Measurements from ENCODE around the gene LRRC2.

LRRC2 gene

DNA sequence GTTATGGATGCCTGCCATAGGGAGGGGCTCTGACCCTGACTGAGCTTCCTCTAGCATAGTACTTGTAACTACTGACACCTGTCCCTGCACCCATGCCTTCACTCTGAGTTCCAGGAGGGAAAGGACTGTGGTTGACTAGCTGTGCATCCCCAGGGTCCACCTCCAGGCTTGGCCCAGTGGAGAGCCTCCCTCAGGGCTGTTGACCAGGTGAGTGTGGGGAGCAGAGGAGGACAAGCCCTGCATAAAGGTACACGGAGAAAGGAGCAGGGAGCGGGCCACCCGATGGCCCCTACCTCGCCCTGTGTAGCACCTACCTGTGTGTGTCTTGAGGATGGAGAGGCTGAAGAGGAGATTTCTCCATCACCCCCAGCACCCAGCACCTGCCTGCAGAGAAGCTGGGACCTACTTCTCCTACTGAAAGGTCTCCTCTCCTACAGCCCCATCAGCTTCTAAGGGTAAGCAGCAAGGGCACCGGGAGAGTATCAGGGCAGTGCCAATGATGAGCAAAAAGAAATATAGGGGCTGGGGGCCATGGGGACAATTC is 94.7 kb downstream of the LRRC2 start:
- DNase-seq: no peak

DNA sequence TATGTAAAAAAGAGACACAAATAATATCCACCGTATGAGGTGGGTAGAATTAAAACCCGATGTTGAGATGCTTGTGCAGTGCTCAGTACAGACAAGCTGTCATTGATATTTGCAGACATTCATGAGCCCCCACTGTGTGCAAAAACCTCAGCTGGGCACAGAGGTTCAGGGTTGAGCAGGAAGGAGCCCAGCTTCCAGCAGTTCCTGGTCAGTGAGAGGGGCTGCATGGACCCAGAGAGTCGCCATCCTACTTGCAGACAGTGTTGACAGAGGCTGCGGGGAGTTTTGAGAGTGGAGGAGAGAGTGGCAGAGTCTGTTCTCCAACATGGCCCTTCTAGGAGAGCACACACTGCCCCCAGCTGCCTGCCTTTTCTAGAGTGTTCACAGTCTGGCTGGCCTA is 95.3 kb downstream of the LRRC2 start:
- no peak for DNase-seq

DNA sequence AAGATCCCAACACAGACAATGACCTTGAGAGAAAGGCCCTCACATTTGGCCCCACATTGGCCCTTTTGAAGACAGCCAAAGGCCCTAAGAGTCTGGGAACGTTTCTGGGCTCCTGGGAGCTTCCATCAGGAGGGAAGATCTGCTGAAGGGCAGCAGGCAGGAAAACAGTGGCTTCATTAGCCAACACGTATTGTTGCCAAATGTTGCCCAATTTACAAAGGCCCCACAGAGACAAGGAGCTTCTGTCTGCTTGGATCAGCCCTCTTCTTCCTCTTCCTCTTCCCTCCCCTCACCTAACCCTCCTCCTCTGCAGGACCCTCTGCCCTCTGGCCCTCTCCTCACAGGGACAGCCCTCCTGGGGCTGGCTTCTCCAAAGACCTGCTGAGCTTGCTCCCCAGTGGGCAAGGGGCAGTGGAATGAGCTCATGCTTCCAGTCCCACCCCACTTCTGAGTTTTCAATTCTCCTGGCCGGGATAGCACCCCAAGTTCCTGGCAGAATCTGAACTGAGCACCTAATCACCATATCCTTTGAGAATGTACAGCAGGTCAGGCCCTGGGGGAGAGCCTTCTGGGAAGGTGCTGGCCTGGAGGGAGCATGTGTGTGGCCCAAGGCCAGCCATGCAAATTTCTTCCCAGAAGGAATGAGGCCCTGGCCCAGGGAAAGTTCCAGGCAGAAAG is 96.3 kb downstream of the LRRC2 start:
- DNase-seq: no peak

DNA sequence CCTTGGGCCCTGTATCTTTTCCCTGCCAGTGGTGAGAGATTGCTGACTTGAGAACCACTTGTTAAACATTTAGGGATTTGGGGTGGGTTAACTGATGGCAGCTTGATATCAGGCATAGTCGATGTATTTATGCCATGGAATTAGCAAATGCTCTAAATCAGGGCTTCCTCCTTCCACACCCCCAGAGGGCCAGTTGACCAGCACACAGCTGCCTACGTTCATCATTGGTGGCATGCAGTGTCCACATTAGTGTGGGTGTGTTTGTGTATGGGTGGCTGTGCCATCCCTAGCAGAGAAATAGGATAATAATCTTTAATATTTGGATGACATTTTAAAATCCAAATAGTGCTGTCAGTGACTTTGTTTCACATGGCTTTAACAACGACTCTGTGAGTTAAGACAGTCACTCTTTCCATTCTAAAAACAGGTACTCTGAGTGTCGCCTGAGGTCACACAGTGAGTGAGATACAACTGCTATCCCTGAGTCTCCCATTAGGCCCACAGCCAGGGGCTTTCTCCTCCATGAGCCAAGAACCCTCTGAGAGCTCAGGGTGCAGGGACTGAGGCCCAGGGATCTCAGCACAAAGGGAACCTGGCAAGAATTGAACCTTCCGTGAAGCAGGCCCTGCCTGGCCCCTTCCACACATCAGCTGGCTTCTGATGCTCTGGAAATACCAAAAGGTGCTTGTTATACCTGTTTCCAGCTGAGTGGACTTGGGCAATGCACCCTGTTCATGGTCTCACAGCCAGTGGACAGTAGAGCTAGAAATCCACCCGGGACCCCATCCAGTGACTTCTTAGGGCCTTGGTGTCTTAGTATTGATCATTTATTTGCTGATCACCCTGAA is 97.1 kb downstream of the LRRC2 start:
- DNase-seq: no peak

DNA sequence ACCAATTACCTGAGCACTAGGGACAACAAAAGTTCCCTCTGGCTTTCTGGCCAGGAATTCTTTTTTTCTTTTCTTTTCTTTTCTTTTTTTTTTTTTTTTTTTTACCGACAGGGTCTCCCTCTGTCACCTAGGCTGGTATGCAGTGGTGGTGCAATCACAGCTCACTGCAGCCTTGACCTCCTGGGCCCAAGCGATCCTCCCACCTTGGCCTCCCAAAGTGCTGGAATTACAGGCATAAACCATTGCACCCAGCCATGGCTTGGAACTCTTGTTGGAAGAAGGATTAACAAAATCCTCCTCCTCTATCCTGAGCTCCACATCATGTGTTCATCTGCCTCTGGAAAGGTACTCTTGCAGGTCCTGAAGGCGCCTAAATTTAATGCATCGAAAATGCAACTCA is 98.5 kb downstream of the LRRC2 start:
- DNase-seq: no peak

DNA sequence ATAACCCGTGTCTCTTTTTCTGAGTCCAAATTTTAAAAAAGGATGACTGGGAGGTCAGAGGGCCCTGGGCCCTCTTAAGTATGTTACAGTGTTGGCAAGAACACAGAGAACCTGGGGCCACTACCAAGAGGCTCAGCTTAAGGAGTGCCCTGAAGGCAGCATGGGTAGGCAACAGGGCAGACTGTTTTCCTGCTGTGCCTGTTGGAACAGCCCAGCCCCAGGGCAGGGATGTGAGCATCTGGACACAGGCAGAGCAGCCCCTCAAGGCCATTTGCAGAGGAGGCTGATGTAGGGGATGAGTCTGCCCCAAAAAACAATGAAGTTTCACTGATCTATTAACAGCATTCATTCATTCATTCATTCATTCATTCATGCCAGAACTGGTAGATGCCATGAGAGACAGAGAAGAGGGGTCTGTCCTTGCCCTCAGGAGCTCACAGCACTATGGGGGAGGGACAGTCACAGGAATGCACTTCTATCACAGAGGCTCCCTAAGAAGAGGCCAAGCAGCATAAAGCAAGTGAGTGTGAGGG is 99.2 kb downstream of the LRRC2 start:
- DNase-seq: peak; percentile 17

DNA sequence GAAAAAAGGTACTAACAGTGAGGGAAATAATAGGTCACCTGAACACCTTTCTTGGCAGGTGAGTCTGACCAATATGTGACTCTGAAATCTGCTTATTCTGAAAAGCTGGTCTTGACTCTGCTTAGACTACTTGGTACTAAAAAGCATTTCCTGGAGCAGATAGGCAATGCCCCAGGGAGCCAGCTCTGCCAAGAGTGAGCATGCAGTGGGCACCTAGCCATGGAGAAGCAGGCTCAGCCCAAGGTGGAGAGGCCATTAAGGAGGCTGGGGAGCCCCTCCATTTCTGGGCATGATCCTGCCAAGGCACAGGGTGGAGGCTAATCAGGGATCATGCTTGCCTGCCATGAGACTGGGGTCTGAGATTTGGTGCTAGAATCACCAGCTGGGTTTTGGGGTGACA is 99.8 kb downstream of the LRRC2 start:
- peak; percentile 54 for DNase-seq
